Tibial nerve (tissue), 4 donors: Measurements from ENCODE around the gene LTBP1. TPM values are rescaled to one million over a fixed set of nuclear protein-coding genes. Genes with fewer than 3 reads are reported as not detected.

Experiments
- DNase-seq, 2 donors: peaks; one replicate each; pipeline ENCODE4 v3.0.0-alpha.2; 2019; ENCODE audit warnings: low spot score in 2 of 2
- H3K27ac ChIP-seq, 4 donors: fragments of 200-600 bp; sonication (generic) in 3 of 4; one replicate each; pipeline ENCODE4 v1.5.1; 2017 to 2019; ENCODE audit warnings: mild to moderate bottlenecking in 1 of 4
- H3K27me3 ChIP-seq, 2 donors: fragments of 200-600 bp; sonication (generic) in 1 of 2; one replicate each; pipeline versions ENCODE4 v1.5.1 to v1.6.0; 2017 to 2019
- H3K36me3 ChIP-seq, 3 donors: fragments of 200-600 bp; sonication (generic); one replicate each; pipeline ENCODE4 v1.5.1; 2018 to 2019
- H3K4me1 ChIP-seq, 4 donors: fragments of 200-600 bp; sonication (generic) in 3 of 4; one replicate each; pipeline ENCODE4 v1.5.1; 2017 to 2019
- H3K4me3 ChIP-seq, 4 donors: fragments of 200-600 bp; sonication (generic) in 3 of 4; one replicate each; pipeline ENCODE4 v1.5.1; 2017 to 2019; ENCODE audit warnings: mild to moderate bottlenecking in 1 of 4, moderate library complexity in 1 of 4
- H3K9me3 ChIP-seq, 4 donors: fragments of 200-600 bp; sonication (generic) in 3 of 4; one replicate each; pipeline ENCODE4 v1.5.1; 2017 to 2019
- CTCF ChIP-seq, 5 experiments: fragments of 200-600 bp in 3 of 5; fragments of 450-650 bp in 2 of 5; sonication (generic) in 3 of 5; IDR thresholded peaks; one replicate each; pipeline ENCODE4 v1.5.1; 2016 to 2019; ENCODE audit warnings: antibody characterized with exemption in 5 of 5, mild to moderate bottlenecking in 3 of 5, moderate library complexity in 2 of 5
- EP300 ChIP-seq, 2 donors: sonication (generic); formaldehyde crosslinking; IDR thresholded peaks; one replicate each; pipeline ENCODE4 v1.6.1; 2017; ENCODE audit warnings: antibody characterized with exemption in 2 of 2, mild to moderate bottlenecking in 1 of 2
- POLR2A ChIP-seq, 2 donors: fragments of 450-650 bp; IDR thresholded peaks; one replicate each; pipeline ENCODE4 v1.6.1; 2017; ENCODE audit warnings: antibody characterized with exemption in 2 of 2, mild to moderate bottlenecking in 2 of 2, moderate library complexity in 2 of 2
- WGBS, 2 donors: methylation state at CpG; one replicate each; pipeline ENCODE4 v1.1.5; 2018; 5-methylcytosine and 5-hydroxymethylcytosine counted together
- total RNA-seq, 4 donors: library from RNA; depleted of rRNA; stranded (reverse); fragments of >200 nt; gene quantifications; one replicate each; pipeline ENCODE4 v1.1.0, GENCODE V29; 2016

Gene LTBP1
- total RNA-seq, 4 donors from 2014 or later = 29.4 to 89.8 (median 50.6) TPM

DNA sequence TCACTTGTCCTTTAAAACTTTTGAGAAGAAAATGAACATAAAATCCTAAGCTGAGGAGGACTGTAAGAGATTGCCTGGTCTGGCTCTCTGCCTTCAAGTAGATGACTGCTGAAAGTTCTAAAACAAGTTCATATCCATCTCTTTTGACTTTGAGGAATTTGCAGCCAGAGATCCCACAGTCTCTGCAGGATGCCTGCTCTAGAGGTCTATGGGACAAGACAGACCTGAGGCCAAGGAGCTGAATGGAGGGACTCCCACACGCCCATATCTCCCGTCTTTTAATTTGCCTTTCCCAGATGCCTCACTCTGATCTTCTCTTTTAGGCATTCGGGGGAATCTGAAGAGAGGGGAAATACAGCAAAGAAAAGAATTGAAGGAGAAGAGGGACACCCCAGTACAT is 273.8 kb downstream of the LTBP1 start:
- peak overlapping the region in 2 of 4 donors; percentile 18 to 29 for H3K27ac ChIP-seq
- no peaks in the 10 kb centered on the region for H3K9me3 ChIP-seq
- H3K36me3 ChIP-seq = no peaks in the 10 kb centered on the region
- no peaks in the 10 kb centered on the region for H3K27me3 ChIP-seq
- H3K4me1 ChIP-seq = peaks cover 0 to 34% (median 3%) of the 10 kb centered on the region in 4 donors
- TF ChIP-seq CTCF (IDR thresholded peaks at IDR 0.05) (no peak), POLR2A (IDR thresholded peaks at IDR 0.05) (no peak), EP300 (IDR thresholded peaks at IDR 0.05) (no peak)
- WGBS, 2 donors = 62 to 64% methylated on average over 3 of the region's 3 CpGs
- no peak for DNase-seq
- H3K4me3 ChIP-seq = no peak overlapping the region

DNA sequence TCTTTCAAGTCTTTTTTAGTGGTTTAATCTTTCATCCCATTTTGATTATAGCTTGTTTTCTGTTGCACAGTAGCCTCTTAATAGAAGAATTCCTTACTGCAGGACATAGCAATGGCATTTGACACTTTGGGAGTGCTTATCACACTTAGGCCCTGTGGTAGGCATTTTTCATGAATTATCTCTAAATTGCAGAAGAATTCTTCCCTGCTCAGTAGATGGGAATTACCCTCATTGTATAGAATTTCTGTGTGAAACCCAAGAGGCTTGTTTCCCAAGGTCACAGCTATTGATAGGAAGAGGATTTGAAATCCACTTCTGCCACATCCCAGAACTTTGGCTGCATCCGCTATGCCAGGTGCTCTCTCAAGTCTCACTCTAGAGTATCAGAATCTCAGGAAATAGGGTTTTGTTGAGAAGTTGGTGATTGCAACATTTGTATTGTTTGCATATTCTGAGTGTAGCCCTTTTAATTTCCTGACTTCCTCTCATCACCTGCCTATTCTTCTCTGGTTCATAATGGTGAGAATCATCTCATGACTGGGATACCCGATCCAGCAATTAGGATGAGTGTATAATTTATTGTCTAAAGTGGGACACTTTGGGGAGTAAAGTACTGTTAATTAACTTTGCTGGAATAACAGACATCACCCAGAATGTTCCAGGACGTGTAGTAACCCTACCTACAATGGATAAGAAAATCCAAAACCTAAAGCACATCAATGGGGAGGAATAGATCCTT is 274.5 kb downstream of the LTBP1 start:
- no peak overlapping the region for H3K4me3 ChIP-seq
- peak overlapping the region in 1 of 4 donors; percentile 29 for H3K27ac ChIP-seq
- H3K27me3 ChIP-seq = no peaks in the 10 kb centered on the region
- H3K4me1 ChIP-seq = peaks cover 0 to 34% (median 3%) of the 10 kb centered on the region in 4 donors
- no peak for DNase-seq
- 91 to 92% methylated on average over 3 of the region's 3 CpGs for WGBS, 2 donors
- no peaks in the 10 kb centered on the region for H3K9me3 ChIP-seq
- H3K36me3 ChIP-seq = no peaks in the 10 kb centered on the region
- no peak for TF ChIP-seq POLR2A (IDR thresholded peaks at IDR 0.05)
- no peak for TF ChIP-seq CTCF (IDR thresholded peaks at IDR 0.05)
- no peak for TF ChIP-seq EP300 (IDR thresholded peaks at IDR 0.05)

DNA sequence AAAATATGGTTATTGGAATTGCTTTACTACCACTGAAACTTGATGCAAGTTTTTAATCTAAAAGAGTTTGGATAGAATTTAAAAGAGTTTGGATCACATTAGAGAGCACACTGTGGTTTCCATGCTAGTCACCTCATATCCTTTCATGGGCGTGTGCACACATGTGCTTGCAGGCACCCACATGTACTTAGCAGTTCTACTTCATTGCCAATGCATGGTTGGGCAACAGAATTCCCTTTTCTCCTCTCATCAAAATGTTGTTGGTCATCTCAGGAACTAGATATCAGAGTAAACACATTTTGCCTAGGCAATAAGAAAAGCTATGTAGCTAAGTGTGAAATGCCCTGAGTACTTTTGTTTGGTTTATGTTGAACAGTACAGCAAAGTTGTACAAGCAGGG is 275.6 kb downstream of the LTBP1 start:
- Histone ChIP-seq H3K4me3 (no peak overlapping the region), H3K36me3 (no peaks in the 10 kb centered on the region), H3K27ac (no peak overlapping the region), H3K4me1 (peaks cover 0 to 23% (median 0%) of the 10 kb centered on the region in 4 donors), H3K27me3 (no peaks in the 10 kb centered on the region), H3K9me3 (no peaks in the 10 kb centered on the region)
- WGBS, 2 donors = 90 to 100% methylated on average over 1 of the region's 1 CpG
- no peak for DNase-seq
- no peak for TF ChIP-seq POLR2A (IDR thresholded peaks at IDR 0.05)
- TF ChIP-seq EP300 (IDR thresholded peaks at IDR 0.05) = no peak
- TF ChIP-seq CTCF (IDR thresholded peaks at IDR 0.05) = no peak

- Histone ChIP-seq H3K27me3 (no peaks in the 10 kb centered on the region), H3K36me3 (no peaks in the 10 kb centered on the region), H3K4me3 (no peak overlapping the region), H3K9me3 (no peaks in the 10 kb centered on the region), H3K4me1 (peaks cover 0 to 19% (median 0%) of the 10 kb centered on the region in 4 donors), H3K27ac (no peak overlapping the region)
- WGBS, 2 donors = 80 to 85% methylated on average over 4 of the region's 4 CpGs
- TF ChIP-seq CTCF (IDR thresholded peaks at IDR 0.05) = no peak
- no peak for TF ChIP-seq POLR2A (IDR thresholded peaks at IDR 0.05)
- no peak for TF ChIP-seq EP300 (IDR thresholded peaks at IDR 0.05)
- DNase-seq = no peak
These were observed 277.1 kb downstream of the LTBP1 start for GRCh38 chr2:33223856-33224255.

GRCh38 chr2:33225350-33225749 is 278.6 kb downstream of the LTBP1 start:
- TF ChIP-seq POLR2A (IDR thresholded peaks at IDR 0.05) = no peak
- Histone ChIP-seq H3K4me1 (peaks cover 0 to 14% (median 0%) of the 10 kb centered on the region in 4 donors), H3K27me3 (no peaks in the 10 kb centered on the region), H3K4me3 (no peak overlapping the region), H3K9me3 (no peaks in the 10 kb centered on the region), H3K36me3 (no peaks in the 10 kb centered on the region), H3K27ac (no peak overlapping the region)
- WGBS, 2 donors = 92% methylated on average over 2 of the region's 2 CpGs
- no peak for DNase-seq
